Keratinocyte (primary cell): ENCODE results near the gene PIP4K2A.

Experiments used
- CTCF ChIP-seq, 3 experiments: IDR thresholded peaks in 1 of 3; conservative IDR thresholded peaks in 1 of 3; optimal IDR thresholded peaks in 1 of 3; 2 replicates in 2 of 3; 3 replicates in 1 of 3; pipeline versions ENCODE3 to v1.5.1; 2011; ENCODE audit warnings: low read length in 3 of 3, mild to moderate bottlenecking in 3 of 3, moderate library complexity in 2 of 3, control low read depth in 1 of 3, inconsistent platforms in 1 of 3; ENCODE audit not compliant: insufficient read depth in 2 of 3; ENCODE audit errors: extremely low read depth in 1 of 3
- EZH2 ChIP-seq: IDR thresholded peaks from one replicate; pipeline ENCODE4 v1.6.1; 2012; ENCODE audit warnings: inconsistent platforms, mild to moderate bottlenecking, low read length, moderate library complexity

- TF ChIP-seq CTCF (optimal IDR thresholded peaks at IDR 0.05 in 1 of 3, IDR thresholded peaks at IDR 0.05 in 1 of 3, conservative IDR thresholded peaks at IDR 0.05 in 1 of 3; ENCODE audit: extremely low read depth in 1 of 3, insufficient read depth in 2 of 3, low read length in 3 of 3) (no peak), EZH2 (no peak)
Measured at GRCh38 chr10:22623633-22624253, 90.6 kb downstream of the PIP4K2A start.
